Nephron progenitor cell (in vitro differentiated cells): ENCODE results near the gene LPGAT1.

Experiments used
- DNase-seq: peaks from one replicate; pipeline ENCODE4 v3.0.0; 2021
- H3K27ac Mint-ChIP-seq: 2 replicates; pipeline ENCODE4 v1.8.0; 2021; ENCODE audit warnings: mild to moderate bottlenecking, moderate library complexity, mixed read lengths
- H3K27me3 Mint-ChIP-seq: 2 replicates; pipeline ENCODE4 v1.8.0; 2021; ENCODE audit warnings: mild to moderate bottlenecking, low read depth, mixed read lengths; ENCODE audit not compliant: poor library complexity
- H3K36me3 Mint-ChIP-seq: 2 replicates; pipeline ENCODE4 v1.8.0; 2021; ENCODE audit warnings: low read depth, mixed read lengths
- H3K4me1 Mint-ChIP-seq: 2 replicates; pipeline ENCODE4 v1.8.0; 2021; ENCODE audit warnings: mixed read lengths
- H3K4me3 Mint-ChIP-seq: 2 replicates; pipeline ENCODE4 v1.8.0; 2021; ENCODE audit warnings: mild to moderate bottlenecking, moderate library complexity, mixed read lengths
- H3K9me3 Mint-ChIP-seq: 2 replicates; pipeline ENCODE4 v1.8.0; 2021; ENCODE audit warnings: mild to moderate bottlenecking, moderate library complexity, mixed read lengths
- TF ChIP-seq, protein P1 (sequence below): fragments of 200-600 bp; sonication (generic); IDR thresholded peaks from 2 replicates; pipeline ENCODE4 v1.5.0; 2021; ENCODE audit warnings: antibody characterized with exemption

Gene LPGAT1

GRCh38 chr1:211789641-211790464, 40.7 kb downstream of the LPGAT1 start:
- Mint-ChIP-seq H3K4me1 (no peaks in the 10 kb centered on the region), H3K4me3 (no peak overlapping the region), H3K36me3 (peaks cover 34% of the 10 kb centered on the region), H3K27me3 (no peaks in the 10 kb centered on the region), H3K9me3 (no peaks in the 10 kb centered on the region), H3K27ac (no peak overlapping the region)
- no peak for DNase-seq
- TF ChIP-seq, protein P1, sequence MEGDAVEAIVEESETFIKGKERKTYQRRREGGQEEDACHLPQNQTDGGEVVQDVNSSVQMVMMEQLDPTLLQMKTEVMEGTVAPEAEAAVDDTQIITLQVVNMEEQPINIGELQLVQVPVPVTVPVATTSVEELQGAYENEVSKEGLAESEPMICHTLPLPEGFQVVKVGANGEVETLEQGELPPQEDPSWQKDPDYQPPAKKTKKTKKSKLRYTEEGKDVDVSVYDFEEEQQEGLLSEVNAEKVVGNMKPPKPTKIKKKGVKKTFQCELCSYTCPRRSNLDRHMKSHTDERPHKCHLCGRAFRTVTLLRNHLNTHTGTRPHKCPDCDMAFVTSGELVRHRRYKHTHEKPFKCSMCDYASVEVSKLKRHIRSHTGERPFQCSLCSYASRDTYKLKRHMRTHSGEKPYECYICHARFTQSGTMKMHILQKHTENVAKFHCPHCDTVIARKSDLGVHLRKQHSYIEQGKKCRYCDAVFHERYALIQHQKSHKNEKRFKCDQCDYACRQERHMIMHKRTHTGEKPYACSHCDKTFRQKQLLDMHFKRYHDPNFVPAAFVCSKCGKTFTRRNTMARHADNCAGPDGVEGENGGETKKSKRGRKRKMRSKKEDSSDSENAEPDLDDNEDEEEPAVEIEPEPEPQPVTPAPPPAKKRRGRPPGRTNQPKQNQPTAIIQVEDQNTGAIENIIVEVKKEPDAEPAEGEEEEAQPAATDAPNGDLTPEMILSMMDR: no peak

DNA sequence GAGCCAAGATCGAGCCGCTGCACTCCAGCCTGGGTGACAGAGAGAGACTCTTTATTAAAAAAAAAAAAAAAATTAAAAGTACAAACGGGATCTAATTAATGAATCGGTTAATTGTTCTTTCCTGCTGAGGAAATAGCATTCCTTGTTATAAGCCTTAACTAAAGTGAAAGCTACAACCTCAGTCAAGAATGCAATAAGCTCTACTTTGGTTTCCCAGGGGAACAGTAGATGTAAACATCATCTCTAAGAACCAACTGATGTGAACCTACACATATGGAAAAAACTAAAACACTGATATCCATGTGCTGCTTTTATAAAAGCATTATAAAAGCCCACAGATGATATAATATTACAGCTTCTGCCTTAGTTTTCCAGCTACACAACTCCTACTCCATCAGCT, 41.9 kb downstream of the LPGAT1 start:
- peaks cover 45% of the 10 kb centered on the region for H3K36me3 Mint-ChIP-seq
- TF ChIP-seq, protein P1: no peak
- no peaks in the 10 kb centered on the region for H3K9me3 Mint-ChIP-seq
- H3K4me1 Mint-ChIP-seq: peaks cover 4% of the 10 kb centered on the region
- no peak for DNase-seq
- H3K4me3 Mint-ChIP-seq: no peak overlapping the region
- no peaks in the 10 kb centered on the region for H3K27me3 Mint-ChIP-seq
- H3K27ac Mint-ChIP-seq: no peak overlapping the region

GRCh38 chr1:211783897-211784296, 46.7 kb downstream of the LPGAT1 start:
- Mint-ChIP-seq H3K4me1 (peaks cover 5% of the 10 kb centered on the region), H3K36me3 (peaks cover 40% of the 10 kb centered on the region)
- TF ChIP-seq, protein P1: no peak

DNA sequence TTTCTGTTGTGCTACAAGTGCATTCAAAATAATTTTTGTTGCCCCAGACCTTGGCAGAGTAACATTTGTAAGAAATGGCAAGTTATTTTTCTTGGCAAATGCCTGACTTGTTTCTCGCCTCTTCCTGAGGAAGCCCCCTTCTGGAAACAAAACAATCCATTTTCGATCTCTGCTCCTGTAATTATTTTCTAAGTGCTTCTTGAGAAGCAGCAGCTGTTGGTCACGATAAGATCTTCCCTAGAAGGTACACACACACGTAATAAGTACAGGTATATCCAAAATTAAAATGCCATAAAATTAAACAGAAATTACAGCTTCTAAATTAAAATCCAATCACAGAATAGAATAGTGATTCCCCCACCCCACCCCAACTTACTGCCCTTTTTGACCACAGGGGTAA, 47.3 kb downstream of the LPGAT1 start:
- no peaks in the 10 kb centered on the region for H3K27me3 Mint-ChIP-seq
- DNase-seq: no peak
- H3K4me3 Mint-ChIP-seq: no peak overlapping the region
- H3K9me3 Mint-ChIP-seq: no peaks in the 10 kb centered on the region
- TF ChIP-seq, protein P1: no peak
- peaks cover 5% of the 10 kb centered on the region for H3K4me1 Mint-ChIP-seq
- peaks cover 46% of the 10 kb centered on the region for H3K36me3 Mint-ChIP-seq
- H3K27ac Mint-ChIP-seq: no peak overlapping the region

More at GRCh38 chr1:211783897-211784296, 46.7 kb downstream of the LPGAT1 start:
- Mint-ChIP-seq H3K27ac (no peak overlapping the region), H3K27me3 (no peaks in the 10 kb centered on the region), H3K9me3 (no peaks in the 10 kb centered on the region), H3K4me3 (no peak overlapping the region)
- DNase-seq: no peak

GRCh38 chr1:211781260-211781659, 49.3 kb downstream of the LPGAT1 start:
- H3K9me3 Mint-ChIP-seq: no peaks in the 10 kb centered on the region
- TF ChIP-seq, protein P1: no peak
- H3K36me3 Mint-ChIP-seq: peaks cover 58% of the 10 kb centered on the region
- peaks cover 5% of the 10 kb centered on the region for H3K4me1 Mint-ChIP-seq
- no peaks in the 10 kb centered on the region for H3K27me3 Mint-ChIP-seq
- no peak for DNase-seq
- H3K4me3 Mint-ChIP-seq: no peak overlapping the region
- no peak overlapping the region for H3K27ac Mint-ChIP-seq

DNA sequence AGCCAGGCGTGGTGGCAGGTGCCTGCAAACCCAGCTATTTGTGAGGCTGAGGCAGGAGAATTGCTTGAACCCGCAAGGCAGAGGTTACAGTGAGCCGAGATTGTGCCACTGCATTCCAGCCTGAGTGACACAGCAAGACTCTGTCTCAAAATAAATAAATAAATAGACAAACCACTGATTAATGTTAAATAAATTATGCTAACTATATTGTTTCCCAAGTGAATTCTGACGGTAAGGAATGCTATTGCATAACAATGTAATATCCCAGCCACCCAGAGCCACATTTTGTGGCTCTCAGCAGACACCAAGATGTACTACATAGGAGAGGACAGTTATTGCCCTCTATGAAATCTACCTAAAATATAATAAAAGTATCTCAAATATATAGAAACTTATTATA, 55.4 kb downstream of the LPGAT1 start:
- TF ChIP-seq, protein P1: no peak
- Mint-ChIP-seq H3K27ac (no peak overlapping the region), H3K36me3 (peaks cover 21% of the 10 kb centered on the region), H3K4me3 (no peak overlapping the region), H3K9me3 (no peaks in the 10 kb centered on the region), H3K4me1 (no peaks in the 10 kb centered on the region), H3K27me3 (no peaks in the 10 kb centered on the region)
- DNase-seq: no peak
